IPS-NIHi11 (cell line): ENCODE results near the gene XXYLT1.
A peak's percentile ranks its signal among the peaks of the same experiment; 100 is the strongest.
"Not testable (repeated sequence)": the region's sequence is repeated elsewhere in the genome, so short reads cannot be mapped to it uniquely, and the experiment has no call there.

ENCODE experiments used
- DNase-seq: peaks from one replicate; pipeline ENCODE4 v3.0.0; 2012; ENCODE audit warnings: mixed read lengths, low spot score

XXYLT1 gene

DNA sequence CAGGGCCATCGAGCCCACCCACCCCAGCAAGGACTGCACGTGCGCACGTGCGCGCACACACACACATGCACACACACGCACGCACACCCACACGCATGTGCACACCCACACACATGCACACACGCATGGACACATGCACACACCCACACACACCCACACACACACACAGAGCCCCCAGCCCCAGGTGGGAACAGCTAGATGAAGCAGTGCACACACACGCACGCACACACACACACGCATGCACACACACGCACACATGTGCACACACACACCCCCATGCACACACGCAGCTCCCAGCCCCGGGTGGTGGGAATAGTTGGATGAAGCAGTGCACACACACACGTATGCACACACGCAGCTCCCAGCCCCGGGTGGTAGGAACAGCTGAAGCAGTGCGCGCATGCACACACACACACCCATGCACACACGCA lies 158.6 kb downstream of the XXYLT1 start:
- no peak for DNase-seq

- no peak for DNase-seq
Measured at GRCh38 chr3:195111766-195112165, 159.2 kb downstream of the XXYLT1 start.

DNA sequence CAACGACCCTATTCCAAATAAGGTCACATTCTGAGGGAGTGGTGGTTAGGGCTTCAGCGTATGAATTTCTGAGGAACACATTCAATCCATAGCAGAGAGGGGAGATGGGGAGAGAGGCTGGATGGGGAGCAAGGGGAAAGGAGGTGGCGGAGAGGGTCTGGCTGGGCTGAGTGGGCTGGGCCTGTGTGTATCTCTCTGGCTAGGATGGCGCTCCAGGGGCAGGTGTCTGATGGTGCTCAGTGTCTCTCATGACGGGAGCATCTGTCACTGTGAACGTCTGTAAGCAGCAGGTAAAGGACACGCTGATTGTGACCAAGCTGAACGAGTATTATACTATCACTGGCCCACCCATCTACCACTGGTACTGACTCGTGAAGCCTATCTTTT lies 159.6 kb downstream of the XXYLT1 start:
- DNase-seq = no peak

GRCh38 chr3:195110647-195111318 lies 160.2 kb downstream of the XXYLT1 start:
- no peak for DNase-seq

- no peak for DNase-seq
Measured at GRCh38 chr3:195109098-195109657, 161.8 kb downstream of the XXYLT1 start.

- DNase-seq = no peak
Measured at GRCh38 chr3:195107593-195107992, 163.4 kb downstream of the XXYLT1 start.

GRCh38 chr3:195107031-195107430 lies 163.9 kb downstream of the XXYLT1 start:
- not testable (repeated sequence) for DNase-seq

DNA sequence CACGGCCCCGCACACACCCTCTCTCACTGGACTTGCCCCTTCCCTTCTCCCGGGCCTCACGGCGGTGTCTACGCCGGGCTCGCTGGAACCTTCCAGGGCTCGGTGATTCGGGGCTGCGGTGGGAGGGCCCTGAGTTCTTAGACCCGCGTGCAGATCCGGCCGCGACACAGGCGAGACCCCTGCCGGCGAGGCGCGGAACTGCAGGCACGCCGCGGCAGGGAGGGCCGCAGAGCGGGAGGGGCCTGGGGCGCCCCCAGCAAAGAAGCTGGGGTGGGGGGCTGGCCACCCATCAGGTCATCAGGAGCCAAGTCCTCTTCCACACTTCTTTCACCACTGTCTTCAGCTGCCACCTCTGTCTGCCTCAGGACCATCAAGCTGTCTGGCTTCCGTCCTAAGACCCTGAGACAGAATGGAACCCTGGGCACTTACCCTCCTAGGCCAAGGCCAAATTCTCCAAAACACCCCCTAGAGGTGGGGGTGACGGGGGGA lies 164.5 kb downstream of the XXYLT1 start:
- DNase-seq = peak; percentile 90

DNA sequence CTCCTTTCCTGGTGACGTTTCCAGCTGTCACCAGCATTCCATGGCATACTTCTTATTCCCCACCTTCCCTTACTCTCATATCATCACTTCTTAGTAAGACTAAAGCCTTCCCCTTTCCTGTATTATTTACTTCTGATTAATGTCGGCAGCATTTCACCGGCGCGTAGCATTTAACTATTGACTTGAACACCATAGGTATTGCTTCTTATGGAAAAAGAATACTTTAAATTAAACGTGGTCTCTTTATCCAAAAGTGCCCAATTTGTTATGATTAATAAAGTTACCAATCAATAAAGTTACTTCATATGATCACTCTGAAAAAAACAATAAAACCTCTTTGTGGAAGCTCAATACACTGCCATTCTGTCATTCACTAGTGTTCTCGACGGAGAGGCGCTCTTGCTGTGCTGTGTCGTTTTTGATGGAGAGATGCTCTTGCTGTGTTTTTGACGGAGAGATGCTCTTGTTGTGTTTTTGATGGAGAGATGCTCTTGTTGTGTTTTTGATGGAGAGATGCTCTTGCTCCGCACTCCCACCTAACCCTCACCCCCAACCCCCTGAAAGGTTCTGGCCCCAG lies 165.0 kb downstream of the XXYLT1 start:
- DNase-seq = no peak

- DNase-seq = no peak
Measured at GRCh38 chr3:195105389-195105788, 165.6 kb downstream of the XXYLT1 start.

DNA sequence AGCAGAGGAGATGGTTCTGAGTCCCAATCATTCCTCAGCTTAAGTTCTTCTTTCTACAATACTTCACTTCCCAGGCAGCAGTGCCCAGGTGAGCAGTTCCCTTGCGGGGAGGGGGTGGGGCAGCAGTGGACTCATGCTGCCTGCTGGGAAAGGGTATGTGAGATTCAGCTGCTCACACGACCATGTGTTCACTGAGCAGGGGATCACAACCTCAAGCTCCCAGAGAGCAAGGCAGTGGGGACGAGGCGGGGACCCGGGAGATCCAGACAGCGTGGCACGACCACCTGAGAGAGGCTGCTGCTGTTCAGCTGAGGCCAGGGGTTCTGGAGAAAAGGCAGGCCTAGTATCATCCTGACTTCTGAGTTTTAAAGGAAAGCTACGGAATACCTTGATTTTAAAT lies 166.6 kb downstream of the XXYLT1 start:
- DNase-seq = no peak

DNA sequence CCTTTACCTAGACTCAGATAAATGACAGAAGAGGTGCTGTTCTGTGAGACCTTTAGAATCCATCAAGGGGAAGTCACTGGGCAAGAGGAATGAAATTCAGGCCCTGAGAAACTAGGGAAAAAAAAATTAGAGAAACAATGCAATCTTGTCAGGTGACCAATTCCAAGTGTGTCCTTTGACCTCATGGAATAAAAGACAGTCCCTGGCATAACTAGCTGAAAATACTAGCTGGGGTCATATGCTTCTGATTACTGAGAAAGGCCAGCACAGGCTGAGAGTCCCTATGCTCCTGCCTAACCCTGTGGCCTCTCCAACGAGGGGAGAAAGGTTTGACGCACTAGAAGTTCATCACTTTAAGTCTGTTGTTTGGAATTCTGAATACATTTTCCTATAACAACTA lies 167.3 kb downstream of the XXYLT1 start:
- no peak for DNase-seq

DNA sequence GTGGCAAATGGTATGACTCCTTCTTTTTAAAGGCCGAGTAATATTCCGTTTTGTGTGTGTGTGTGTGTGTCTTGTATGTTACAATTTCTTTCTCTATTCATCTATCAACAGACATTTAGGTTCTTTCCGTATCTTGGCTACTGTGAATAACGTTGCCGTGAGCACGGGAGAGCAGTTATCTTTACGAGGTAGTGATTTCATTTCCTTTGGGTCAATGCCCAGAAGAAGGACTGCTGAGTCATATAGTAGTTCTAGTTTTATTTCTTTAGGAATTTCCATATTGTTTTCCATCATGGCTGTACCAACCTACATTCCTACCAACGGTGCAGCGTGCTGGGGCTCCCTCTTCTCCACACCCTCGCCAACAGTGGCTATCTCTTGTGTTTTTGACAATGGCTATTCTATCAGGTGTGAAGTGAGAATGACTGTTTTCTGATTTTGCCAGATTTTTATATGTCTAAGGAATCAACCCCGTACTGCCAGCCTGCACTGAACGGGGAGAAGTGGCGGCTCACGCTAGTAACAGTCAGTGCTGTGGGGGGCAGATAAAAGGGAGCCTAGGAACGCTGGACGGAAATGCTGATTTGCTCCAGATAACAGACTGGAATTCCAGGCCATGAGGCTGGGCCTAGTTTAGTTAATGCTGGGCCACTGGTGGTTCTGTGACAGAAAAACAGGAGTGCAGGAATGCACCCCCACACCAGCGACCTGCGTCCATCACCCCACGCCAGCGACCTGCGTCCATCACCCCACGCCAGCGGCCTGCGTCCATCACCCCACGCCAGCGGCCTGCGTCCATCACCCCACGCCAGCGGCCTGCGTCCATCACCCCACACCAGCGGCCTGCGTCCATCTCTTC lies 168.1 kb downstream of the XXYLT1 start:
- DNase-seq = no peak

DNA sequence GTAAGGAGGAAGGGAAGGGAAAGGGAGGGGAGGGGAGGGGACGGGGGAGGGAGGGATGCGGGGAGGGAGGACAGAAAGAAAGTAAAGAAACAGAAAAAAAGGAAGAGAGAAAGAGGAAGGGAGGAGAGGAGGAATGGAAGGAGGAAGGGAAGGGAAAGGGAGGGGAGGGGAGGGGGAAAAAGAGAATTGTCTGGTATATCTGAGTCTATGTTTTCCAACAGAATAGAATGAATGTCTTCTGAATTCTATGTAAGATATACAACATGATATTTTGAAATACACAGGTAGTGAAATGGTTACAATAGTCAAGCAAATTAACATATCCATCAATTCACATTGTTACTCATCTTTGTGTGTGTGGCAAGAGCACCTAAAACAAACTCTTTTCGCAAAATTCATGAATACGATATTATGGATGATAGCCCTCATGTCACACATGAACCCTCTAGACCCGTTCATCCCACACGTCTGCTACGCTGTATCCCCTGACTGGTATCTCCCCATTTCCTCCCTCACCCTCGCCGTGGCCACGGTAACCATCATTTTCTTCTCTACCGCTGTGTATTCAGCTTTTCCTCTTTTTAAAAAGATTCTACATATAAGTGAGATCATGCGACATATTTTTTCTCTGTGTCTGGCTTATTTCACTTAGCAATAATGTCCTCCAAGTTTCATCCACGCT lies 168.9 kb downstream of the XXYLT1 start:
- DNase-seq = no peak

DNA sequence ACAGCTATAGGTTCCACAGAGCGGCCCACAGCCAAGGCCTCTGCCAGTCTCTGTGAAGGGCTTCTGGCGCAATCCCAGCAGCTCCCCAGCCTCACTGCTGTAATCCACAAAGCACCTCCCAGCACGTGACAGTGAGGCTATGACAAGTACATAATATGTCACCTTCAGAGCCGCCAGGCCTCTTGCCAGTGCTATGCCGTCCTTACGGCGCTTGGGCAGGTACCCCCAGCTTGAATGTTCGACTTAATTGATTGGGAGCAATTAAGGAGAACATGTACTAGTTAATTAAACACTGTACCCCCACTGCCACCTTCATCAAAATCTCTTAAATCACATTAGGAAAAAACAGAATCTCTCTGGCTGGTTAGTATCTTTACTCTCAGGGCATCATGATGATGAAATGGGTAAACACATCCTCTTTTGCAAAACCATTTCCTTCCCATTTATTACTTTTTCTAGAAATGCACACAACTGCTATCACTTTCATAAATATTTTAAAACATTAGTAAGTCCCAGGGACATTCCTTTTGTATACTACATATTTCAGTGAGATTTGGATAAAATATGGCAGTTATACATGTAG lies 169.9 kb downstream of the XXYLT1 start:
- no peak for DNase-seq

DNA sequence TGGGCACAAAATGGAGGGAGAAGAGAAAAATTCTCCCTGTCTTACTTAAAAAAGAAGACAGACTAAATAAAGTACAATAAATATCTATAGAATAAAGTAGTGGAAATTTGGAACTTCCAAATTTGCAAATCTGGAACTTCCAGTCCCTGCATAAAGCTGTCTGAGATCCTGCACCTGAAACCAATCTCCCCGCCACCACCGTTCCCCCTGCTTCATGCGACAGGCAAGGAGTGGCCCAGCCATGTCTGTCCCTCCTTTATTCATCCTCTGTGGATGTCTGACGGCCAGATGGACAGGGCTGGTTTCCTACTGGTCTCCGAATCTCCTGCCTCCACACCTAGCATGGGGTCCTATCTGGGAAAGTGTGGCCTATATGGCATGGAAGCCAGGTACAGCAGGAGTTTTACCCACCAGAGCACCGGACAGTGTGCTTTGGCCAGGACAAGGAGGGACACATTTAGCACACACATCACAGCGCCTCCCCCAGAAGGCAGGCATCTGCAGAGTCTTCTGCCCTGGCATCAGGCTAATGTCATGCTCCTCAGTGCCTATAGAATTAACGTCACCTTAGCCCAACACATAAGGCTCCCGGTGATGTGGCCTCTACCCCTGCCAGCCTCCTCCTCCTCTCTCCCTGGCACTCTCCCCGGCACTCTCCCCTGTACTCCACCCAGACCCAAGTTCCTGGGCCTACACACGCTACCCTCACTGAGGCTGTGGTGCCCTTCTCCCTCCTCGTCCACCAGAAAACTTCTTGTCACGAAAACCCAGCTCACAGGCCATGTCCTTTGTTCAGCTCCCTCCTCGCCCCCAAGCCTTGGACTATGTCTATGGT lies 170.8 kb downstream of the XXYLT1 start:
- DNase-seq = no peak

- DNase-seq = no peak
Measured at GRCh38 chr3:195098741-195099525, 172.0 kb downstream of the XXYLT1 start.

GRCh38 chr3:195097331-195098255 lies 173.4 kb downstream of the XXYLT1 start:
- DNase-seq = no peak
